GM06990 (cell line): ENCODE results near the gene DARS1.
"Not testable (repeated sequence)": the region's sequence is repeated elsewhere in the genome, so short reads cannot be mapped to it uniquely, and the experiment has no call there.

ENCODE experiments used
- DNase-seq: peaks from one replicate; pipeline ENCODE4 v3.0.0-alpha.2; 2011; ENCODE audit not compliant: insufficient read length; ENCODE audit errors: extremely low read depth
- H3K27me3 ChIP-seq: replicated peaks from 2 replicates; pipeline ENCODE4 v1.6.0; 2011; ENCODE audit warnings: low read length; ENCODE audit not compliant: control insufficient read depth, insufficient read depth
- H3K36me3 ChIP-seq: 2 replicates; pipeline ENCODE4 v1.5.1; 2011; ENCODE audit warnings: low read length; ENCODE audit not compliant: control insufficient read depth, insufficient read depth
- H3K4me3 ChIP-seq: replicated peaks from 2 replicates; pipeline ENCODE4 v1.5.1; 2011; ENCODE audit warnings: low read depth, mild to moderate bottlenecking, control low read depth, low read length
- TF ChIP-seq, protein P1 (sequence below): IDR thresholded peaks from 2 replicates; pipeline ENCODE4 v1.5.1; 2011; ENCODE audit warnings: low read length, control low read depth, mild to moderate bottlenecking, inconsistent platforms; ENCODE audit not compliant: insufficient read depth, poor library complexity, severe bottlenecking

Gene DARS1

GRCh38 chr2:135960656-135961551, 24.5 kb downstream of the DARS1 start:
- no peak overlapping the region for H3K4me3 ChIP-seq
- no peaks in the 10 kb centered on the region; the same call in 1 of the 2 replicates for H3K36me3 ChIP-seq
- TF ChIP-seq, protein P1, sequence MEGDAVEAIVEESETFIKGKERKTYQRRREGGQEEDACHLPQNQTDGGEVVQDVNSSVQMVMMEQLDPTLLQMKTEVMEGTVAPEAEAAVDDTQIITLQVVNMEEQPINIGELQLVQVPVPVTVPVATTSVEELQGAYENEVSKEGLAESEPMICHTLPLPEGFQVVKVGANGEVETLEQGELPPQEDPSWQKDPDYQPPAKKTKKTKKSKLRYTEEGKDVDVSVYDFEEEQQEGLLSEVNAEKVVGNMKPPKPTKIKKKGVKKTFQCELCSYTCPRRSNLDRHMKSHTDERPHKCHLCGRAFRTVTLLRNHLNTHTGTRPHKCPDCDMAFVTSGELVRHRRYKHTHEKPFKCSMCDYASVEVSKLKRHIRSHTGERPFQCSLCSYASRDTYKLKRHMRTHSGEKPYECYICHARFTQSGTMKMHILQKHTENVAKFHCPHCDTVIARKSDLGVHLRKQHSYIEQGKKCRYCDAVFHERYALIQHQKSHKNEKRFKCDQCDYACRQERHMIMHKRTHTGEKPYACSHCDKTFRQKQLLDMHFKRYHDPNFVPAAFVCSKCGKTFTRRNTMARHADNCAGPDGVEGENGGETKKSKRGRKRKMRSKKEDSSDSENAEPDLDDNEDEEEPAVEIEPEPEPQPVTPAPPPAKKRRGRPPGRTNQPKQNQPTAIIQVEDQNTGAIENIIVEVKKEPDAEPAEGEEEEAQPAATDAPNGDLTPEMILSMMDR, result no peak
- no peak for DNase-seq
- H3K27me3 ChIP-seq, result no peaks in the 10 kb centered on the region

DNA sequence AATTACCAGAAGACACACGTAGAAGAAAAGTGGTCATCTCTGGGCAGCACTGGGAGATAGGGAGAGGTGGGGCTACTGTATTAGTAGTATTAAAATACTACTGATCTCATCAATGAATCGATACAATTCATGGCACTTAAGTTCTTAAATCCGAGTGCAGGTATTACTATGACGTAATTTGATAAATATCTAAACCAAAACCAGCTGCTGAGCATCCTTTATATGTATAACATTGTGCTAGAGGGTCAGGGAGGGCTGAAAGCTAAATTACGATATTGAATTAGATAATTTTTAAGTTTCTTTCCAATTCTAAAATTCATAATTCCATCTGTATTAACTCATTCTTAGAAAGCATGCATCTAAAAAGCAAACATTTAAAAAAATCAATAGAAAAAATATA, 25.3 kb downstream of the DARS1 start:
- TF ChIP-seq, protein P1, result no peak
- H3K4me3 ChIP-seq, result no peak overlapping the region
- H3K27me3 ChIP-seq, result no peaks in the 10 kb centered on the region
- DNase-seq, result no peak
- no peaks in the 10 kb centered on the region; the same call in 1 of the 2 replicates for H3K36me3 ChIP-seq

GRCh38 chr2:135958927-135959326, 26.5 kb downstream of the DARS1 start:
- H3K36me3 ChIP-seq, H3K4me3 ChIP-seq, DNase-seq, H3K27me3 ChIP-seq: not testable (repeated sequence)

- no peaks in the 10 kb centered on the region; the same call in 1 of the 2 replicates for H3K36me3 ChIP-seq
Observed at GRCh38 chr2:135954020-135954601, 31.3 kb downstream of the DARS1 start.

GRCh38 chr2:135952891-135953290, 32.5 kb downstream of the DARS1 start:
- TF ChIP-seq, protein P1, result no peak

More at GRCh38 chr2:135954020-135954601, 31.3 kb downstream of the DARS1 start:
- no peak overlapping the region for H3K4me3 ChIP-seq
- TF ChIP-seq, protein P1, result no peak
- no peak for DNase-seq
- H3K27me3 ChIP-seq, result no peaks in the 10 kb centered on the region

GRCh38 chr2:135951041-135951583, 34.3 kb downstream of the DARS1 start:
- no peak for DNase-seq
- H3K27me3 ChIP-seq, result no peaks in the 10 kb centered on the region
- H3K4me3 ChIP-seq, result no peak overlapping the region
- no peaks in the 10 kb centered on the region for H3K36me3 ChIP-seq
- TF ChIP-seq, protein P1, result no peak

More at GRCh38 chr2:135952891-135953290, 32.5 kb downstream of the DARS1 start:
- H3K27me3 ChIP-seq, result no peaks in the 10 kb centered on the region
- H3K36me3 ChIP-seq, result no peaks in the 10 kb centered on the region; the same call in 1 of the 2 replicates
- no peak for DNase-seq
- H3K4me3 ChIP-seq, result no peak overlapping the region
